NCI-H82 treated with DMSO at 0.1 percent for 48 hours (cell line): ENCODE measurements around the gene MYH11.
"Not testable (repeated sequence)": the region's sequence is repeated elsewhere in the genome, so short reads cannot be mapped to it uniquely, and the experiment has no call there.

Source experiments
- DNase-seq: peaks from one replicate; lab custom pipeline; 2025; ENCODE audit not compliant: unreplicated experiment; lab: John Stamatoyannopoulos, UW

The MYH11 gene

GRCh38 chr16:15686287-15686686 lies 170.5 kb downstream of the MYH11 start:
- DNase-seq = no peak

GRCh38 chr16:15682105-15682570 lies 174.7 kb downstream of the MYH11 start:
- DNase-seq = no peak

GRCh38 chr16:15677447-15677846 lies 179.4 kb downstream of the MYH11 start:
- DNase-seq = no peak

DNA sequence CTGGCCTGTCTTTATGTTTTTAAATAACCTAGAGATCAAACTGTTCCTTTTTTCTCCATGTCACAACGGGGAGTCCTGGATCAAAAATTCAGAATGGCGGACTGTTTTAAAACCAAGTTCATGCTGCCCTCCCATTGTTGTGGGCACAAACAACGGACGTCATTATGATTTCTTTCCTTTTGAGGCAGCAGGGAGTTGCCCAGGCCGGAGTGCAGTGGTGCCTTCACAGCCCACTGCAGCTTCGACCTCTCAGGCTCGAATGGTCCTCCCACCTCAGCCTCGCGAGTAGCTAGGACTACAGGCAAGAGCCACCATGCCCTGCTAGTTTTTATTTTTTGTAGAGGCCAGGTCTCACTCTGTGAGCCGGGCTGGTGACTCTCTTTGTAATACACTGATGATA lies 180.3 kb downstream of the MYH11 start:
- DNase-seq = no peak

DNA sequence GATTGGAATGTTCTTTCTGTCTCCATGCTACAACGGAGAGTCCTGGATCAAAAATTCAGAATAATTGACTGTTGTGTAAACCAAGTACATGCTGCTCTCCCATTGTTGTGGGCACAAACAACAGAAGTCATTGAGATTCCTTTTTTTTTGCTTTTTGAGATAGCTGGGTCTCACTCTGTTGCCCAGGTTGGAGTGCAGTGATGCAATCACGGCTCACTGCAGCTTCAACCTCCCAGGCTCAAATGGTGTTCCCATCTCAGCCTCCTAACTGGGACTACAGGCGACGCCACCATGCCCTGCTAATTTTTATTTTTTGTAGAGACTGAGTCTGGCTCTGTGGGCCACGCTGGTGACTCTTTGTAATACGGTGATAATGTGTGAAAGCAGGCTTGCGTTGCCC lies 182.3 kb downstream of the MYH11 start:
- no peak for DNase-seq

- DNase-seq = no peak
Observed at GRCh38 chr16:15672514-15673167, 184.2 kb downstream of the MYH11 start.

DNA sequence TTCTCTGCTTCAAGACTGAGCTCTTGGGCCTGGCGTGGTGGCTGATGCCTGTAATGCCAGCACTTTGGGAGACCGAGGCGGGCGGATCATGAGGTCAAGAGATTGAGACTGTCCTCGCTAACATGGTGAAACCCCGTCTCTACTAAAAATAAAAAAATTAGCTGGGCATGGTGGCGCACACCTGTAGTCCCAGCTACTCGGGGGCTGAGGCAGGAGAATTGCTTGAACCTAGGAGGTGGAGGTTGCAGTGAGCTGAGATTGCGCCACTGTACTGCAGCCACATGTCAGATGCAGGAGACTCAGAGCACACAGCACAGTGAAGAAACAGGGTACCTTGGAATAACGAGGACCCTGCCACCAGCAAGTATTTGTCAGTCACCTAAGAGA lies 184.7 kb downstream of the MYH11 start:
- DNase-seq = not testable (repeated sequence)

DNA sequence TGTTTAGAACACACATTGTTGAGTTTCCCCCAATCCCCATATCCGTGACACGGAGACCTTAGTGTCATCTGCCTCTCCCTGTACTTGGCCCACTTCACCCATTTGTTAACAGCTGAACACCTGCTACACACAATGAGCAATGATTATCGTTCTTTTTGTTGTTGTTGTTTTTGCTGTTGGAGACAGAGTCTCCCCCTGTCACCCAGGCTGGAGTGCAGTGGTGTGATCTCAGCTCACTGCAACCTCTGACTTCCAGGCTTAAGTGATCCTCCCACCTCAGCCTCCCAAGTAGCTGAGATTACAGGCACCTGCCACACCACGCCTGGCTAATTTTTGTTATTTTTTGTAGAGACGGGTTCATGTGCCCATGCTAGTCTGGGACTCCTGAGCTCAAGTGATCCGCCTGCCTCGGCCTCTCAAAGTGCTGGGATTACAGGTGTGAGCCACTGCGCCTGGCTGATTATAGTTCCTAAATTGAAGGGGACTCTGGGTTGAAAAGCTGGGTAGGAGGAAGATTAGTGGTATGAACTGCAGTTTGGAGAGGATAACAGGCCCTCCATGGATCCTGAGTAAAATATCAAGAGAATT lies 185.2 kb downstream of the MYH11 start:
- DNase-seq = no peak

- no peak for DNase-seq
Observed at GRCh38 chr16:15667091-15667742, 189.6 kb downstream of the MYH11 start.

- DNase-seq = no peak
Observed at GRCh38 chr16:15665107-15665506, 191.7 kb downstream of the MYH11 start.

- no peak for DNase-seq
Observed at GRCh38 chr16:15660203-15660601, 196.6 kb downstream of the MYH11 start.

DNA sequence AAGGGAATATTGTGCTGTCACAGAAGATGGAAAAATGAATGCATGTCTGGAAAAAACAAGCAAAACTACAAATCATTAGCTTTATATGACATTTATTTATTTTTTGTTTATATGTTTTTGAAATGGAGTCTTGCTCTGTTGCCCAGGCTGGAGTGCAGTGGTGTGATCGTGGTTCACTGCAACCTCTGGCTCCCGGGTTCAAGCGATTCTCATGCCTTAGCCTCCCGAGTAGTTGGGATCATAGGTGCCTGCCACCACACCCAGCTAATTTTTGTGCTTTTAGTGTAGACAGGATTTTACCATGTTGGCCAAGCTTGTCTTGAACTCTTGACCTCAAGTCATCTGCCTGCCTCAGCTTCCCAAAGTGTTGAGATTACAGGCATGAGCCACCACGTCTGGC lies 198.3 kb downstream of the MYH11 start:
- no peak for DNase-seq

DNA sequence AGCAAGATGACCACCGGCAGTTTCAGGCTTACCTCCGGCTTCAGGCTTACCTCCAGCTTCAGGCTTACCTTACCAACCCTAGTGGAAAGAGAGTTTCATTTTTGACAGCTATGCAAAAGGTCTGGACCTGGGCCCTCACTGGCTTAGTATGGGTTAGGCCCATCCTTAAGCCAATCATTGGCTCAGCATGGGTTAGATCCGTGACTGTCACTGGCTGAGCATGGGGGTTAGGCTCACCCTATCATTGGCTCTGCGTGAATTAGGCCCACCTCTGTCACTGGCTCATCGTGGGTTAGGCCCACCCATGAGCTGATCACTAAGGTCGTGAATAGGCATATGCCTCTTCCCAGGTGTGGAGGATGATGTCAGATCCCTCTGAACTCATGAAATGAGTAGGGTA lies 198.7 kb downstream of the MYH11 start:
- no peak for DNase-seq

DNA sequence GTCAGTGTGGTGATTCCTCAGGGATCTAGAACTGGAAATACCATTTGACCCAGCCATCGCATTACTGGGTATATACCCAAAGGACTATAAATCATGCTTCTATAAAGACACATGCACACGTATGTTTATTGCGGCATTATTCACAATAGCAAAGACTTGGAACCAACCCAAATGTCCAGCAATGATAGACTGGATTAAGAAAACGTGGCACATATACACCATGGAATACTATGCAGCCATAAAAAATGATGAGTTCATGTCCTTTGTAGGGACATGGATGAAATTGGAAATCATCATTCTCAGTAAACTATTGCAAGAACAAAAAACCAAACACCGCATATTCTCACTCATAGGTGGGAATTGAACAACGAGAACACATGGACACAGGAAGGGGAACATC lies 201.3 kb downstream of the MYH11 start:
- not testable (repeated sequence) for DNase-seq

DNA sequence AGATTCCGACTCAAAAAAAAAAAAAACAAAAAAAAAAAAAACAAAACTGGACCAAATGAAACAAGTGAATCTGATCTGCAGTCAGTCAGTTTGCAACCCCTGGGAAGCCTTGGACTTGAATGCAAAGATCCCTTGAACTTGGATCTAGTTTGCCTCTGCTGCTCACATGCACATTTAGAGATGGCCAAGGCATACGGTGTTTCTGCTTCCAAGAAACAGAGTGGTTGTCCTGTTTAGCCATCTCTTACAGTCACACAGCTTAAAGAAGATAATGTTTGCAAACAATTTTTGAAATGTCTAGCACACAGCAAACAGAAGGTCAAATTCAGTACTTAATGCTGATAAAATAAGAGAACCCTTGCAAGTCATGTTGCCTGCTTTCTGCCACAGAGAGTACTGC lies 202.2 kb downstream of the MYH11 start:
- DNase-seq = no peak

DNA sequence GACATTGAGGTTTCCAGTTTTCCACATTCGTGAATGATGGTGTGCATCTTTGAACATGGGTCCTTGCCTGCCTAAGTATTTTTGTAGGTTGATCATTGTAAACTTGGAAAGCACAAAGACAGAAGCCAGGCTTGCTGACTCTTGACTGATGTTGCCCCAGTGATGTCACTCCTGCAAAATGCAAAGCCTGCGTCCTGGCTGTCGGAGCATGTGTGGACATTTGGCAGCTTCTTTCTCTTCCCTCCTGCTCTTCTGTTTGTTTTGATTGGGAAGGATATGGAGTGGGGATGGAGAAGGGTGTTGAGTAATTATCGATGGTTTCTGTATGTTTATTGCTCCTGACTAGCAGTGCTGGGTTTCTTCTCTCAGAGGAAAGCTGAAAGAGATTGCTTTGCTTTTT lies 203.6 kb downstream of the MYH11 start:
- DNase-seq = no peak
